Activated T-cell treated with anti-CD3 and anti-CD28 coated beads, Interleukin-2, amount 50 U/mL, for 72 hours (primary cell): Measurements from ENCODE around the gene ELOVL1. TPM values are rescaled to one million over a fixed set of nuclear protein-coding genes. Genes with fewer than 3 reads are reported as not detected.

Experiments
- ATAC-seq, 2 donors: fragments of 150-1000 bp; cut with Tn5 transposase; replicated peaks in 1 of 2; 2 replicates each; pipeline ENCODE4 v1.10.0; 2021; ENCODE audit warnings: moderate library complexity in 2 of 2, mild to moderate bottlenecking in 1 of 2
- DNase-seq, 2 donors: peaks; one replicate each; pipeline ENCODE4 v3.0.0; 2021 to 2022; ENCODE audit warnings: mixed read lengths in 1 of 2
- H3K27ac Mint-ChIP-seq: one replicate; pipeline ENCODE4 v1.8.0; 2022; ENCODE audit warnings: mild to moderate bottlenecking, moderate library complexity, mixed read lengths
- H3K27me3 Mint-ChIP-seq: one replicate; pipeline ENCODE4 v1.8.0; 2022; ENCODE audit warnings: low read depth, mixed read lengths
- H3K36me3 Mint-ChIP-seq, 2 donors: one replicate each; pipeline ENCODE4 v1.8.0; 2022; ENCODE audit warnings: mixed read lengths in 2 of 2, mild to moderate bottlenecking in 1 of 2; ENCODE audit not compliant: insufficient read depth in 2 of 2
- H3K4me1 Mint-ChIP-seq: one replicate; pipeline ENCODE4 v1.8.0; 2022; ENCODE audit warnings: low read depth, mixed read lengths
- H3K4me3 Mint-ChIP-seq, 2 donors: one replicate each; pipeline ENCODE4 v1.8.0; 2022; ENCODE audit warnings: mild to moderate bottlenecking in 2 of 2, mixed read lengths in 2 of 2, moderate library complexity in 2 of 2
- H3K9me3 Mint-ChIP-seq, 2 donors: one replicate each; pipeline ENCODE4 v1.8.0; 2022; ENCODE audit warnings: mixed read lengths in 2 of 2
- total RNA-seq, 2 donors: library from RNA; stranded (reverse); gene quantifications; one replicate each; pipeline ENCODE4 v1.2.3, GENCODE V29; 2022

The ELOVL1 gene
- total RNA-seq, 2 donors from 2014 or later, result 58.4 to 75.7 TPM

DNA sequence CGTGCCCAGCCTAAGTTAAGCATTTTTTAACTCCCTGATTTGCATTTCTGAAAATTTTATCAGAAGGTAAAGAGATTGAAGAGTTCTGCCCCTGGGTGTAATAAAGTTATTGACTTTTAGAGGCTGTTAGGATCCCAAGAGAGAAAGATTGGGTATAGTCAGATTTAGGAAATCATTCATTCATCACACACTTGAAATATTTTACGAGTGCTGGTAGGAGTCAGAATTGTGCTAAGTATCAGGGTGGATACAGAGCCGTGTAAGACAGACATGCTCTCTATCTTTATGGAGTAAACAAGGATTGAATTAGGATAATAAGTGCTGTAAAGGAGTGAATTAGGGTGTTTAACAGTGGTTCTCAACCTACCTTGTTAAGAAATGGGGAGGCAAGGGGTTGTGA lies 24.9 kb upstream of the ELOVL1 start:
- peaks cover 6 to 15% of the 10 kb centered on the region in 2 donors for H3K36me3 Mint-ChIP-seq
- H3K27me3 Mint-ChIP-seq, result no peaks in the 10 kb centered on the region
- peak overlapping the region; percentile 17 for H3K27ac Mint-ChIP-seq
- DNase-seq (no peak), ATAC-seq (no peak)
- H3K9me3 Mint-ChIP-seq, result no peaks in the 10 kb centered on the region
- peaks cover 42% of the 10 kb centered on the region for H3K4me1 Mint-ChIP-seq
- no peak overlapping the region for H3K4me3 Mint-ChIP-seq

DNA sequence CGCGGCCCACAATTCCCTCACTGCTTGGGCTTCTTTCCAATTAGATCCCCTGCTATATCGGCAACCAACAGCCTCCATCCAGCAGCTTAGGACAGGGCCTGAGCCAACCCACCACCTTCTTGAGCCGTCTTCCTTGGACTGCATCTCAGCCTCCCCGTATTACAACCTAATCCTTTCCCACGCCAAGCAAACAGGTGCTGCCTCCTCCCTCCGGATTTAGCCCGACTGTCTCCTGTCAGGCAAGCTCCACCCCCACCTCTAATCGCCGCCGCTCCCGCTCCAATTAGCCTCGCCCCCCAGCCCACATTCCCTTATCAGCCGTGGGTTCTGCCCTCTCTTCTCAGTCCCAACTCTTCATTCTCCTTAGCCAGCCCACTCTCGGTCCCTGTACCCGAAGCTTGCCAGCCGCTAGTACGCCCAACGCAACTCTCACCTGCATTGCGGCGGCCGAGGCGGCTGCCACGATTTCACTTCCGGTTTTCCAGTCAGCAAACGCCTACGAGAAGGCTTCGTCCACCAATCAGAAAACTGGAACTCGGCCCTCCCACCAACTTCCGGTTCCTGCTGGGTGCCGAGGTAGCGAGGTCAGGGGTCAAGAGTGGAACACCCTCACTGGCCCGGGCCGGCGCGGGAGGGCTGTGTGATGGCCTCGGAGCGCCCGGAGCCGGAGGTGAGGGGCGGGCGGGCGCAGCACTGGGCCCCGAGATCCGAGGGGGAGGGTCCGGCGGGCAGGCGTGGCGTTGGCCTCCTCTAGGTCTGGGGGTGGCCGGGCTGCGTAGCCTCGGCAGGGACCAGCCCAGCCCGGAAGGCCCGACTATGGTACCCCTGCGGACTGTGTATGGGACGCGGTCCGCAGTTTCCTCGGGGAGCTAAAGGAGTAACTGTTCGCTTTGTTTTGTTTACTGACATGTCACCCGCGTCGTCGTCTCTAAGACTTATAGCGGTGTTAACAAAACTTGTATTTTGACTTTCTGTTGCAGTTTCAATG lies 21.8 kb upstream of the ELOVL1 start, which contains the start of the genes MED8 and SZT2:
Gene MED8 (minus strand): TSS at position 475 of the 988 bp plus-strand sequence. CDS start 36 bp downstream, at position 439.
Gene SZT2 (plus strand): TSS at position 574 of the 988 bp plus-strand sequence. CDS start 70 bp downstream, at position 644.
- peak within 1 kb of the TSS; percentile 96 to 99 for H3K4me3 Mint-ChIP-seq
- peak; percentile 94 to 97 for DNase-seq
- no peaks in the 10 kb centered on the region for H3K27me3 Mint-ChIP-seq
- peaks cover 52% of the 10 kb centered on the region for H3K4me1 Mint-ChIP-seq
- H3K27ac Mint-ChIP-seq, result peak within 1 kb of the TSS; percentile 99
- H3K36me3 Mint-ChIP-seq, result peaks cover 14 to 30% of the 10 kb centered on the region in 2 donors
- H3K9me3 Mint-ChIP-seq, result no peaks in the 10 kb centered on the region
- ATAC-seq, result peak; percentile 99 to 100

GRCh38 chr1:43388613-43389012 lies 20.8 kb upstream of the ELOVL1 start:
- Mint-ChIP-seq H3K36me3 (peaks cover 14 to 30% of the 10 kb centered on the region in 2 donors), H3K4me3 (peak overlapping the region; percentile 96 to 99), H3K27ac (peak overlapping the region; percentile 99), H3K9me3 (no peaks in the 10 kb centered on the region), H3K4me1 (peaks cover 52% of the 10 kb centered on the region), H3K27me3 (no peaks in the 10 kb centered on the region)
- ATAC-seq, result no peak
- DNase-seq, result no peak

- Mint-ChIP-seq H3K4me3 (peak overlapping the region; percentile 96 to 99), H3K27ac (peak overlapping the region; percentile 99), H3K27me3 (no peaks in the 10 kb centered on the region), H3K9me3 (no peaks in the 10 kb centered on the region), H3K4me1 (peaks cover 52% of the 10 kb centered on the region), H3K36me3 (peaks cover 14 to 32% of the 10 kb centered on the region in 2 donors)
- no peak for ATAC-seq
- DNase-seq, result no peak
These were observed 20.3 kb upstream of the ELOVL1 start for GRCh38 chr1:43387976-43388599.

DNA sequence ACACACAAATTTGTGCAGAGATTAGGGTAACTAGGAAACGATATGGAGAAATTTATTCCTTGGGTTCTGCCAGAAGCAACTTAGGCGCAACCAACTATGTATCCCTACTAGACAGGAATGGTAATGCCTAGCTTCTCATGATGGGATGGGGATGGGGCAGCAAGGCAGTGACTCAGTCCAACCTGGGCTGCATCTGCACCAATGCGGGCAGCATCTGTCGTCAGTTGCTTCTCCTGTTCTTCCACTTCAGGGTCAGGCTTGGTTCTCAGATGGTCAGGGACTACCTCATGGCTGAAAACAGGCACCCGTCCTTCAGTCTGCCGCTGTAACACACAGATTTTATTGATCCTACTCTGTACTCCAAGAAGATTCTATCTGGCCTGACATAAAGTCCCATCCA lies 18.9 kb upstream of the ELOVL1 start:
- ATAC-seq, result no peak
- H3K27ac Mint-ChIP-seq, result no peak overlapping the region
- DNase-seq, result no peak
- no peaks in the 10 kb centered on the region for H3K27me3 Mint-ChIP-seq
- H3K4me1 Mint-ChIP-seq, result peaks cover 51% of the 10 kb centered on the region
- no peak overlapping the region for H3K4me3 Mint-ChIP-seq
- no peaks in the 10 kb centered on the region for H3K9me3 Mint-ChIP-seq
- peaks cover 14 to 35% of the 10 kb centered on the region in 2 donors for H3K36me3 Mint-ChIP-seq

DNA sequence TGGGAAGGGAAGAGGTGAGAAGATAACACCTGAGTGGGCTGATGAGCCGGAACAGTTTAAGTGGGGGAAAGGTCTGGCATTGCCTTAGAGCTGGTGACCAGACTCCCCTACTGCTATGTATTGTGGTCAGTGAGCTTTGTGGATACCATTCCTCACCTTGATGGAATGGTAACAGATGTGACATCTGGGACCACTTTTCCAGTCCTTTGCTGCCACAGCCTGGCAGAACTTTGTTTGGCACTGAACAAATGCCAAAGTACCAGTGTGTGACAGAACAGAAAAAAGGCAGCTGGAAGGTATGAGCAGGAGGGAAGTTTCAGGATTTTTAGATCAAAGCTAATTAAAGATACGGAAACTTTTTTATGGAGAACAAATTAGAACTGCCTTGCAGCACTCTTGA lies 15.6 kb upstream of the ELOVL1 start:
- DNase-seq (no peak), ATAC-seq (no peak)
- no peak overlapping the region for H3K4me3 Mint-ChIP-seq
- H3K4me1 Mint-ChIP-seq, result peaks cover 28% of the 10 kb centered on the region
- no peaks in the 10 kb centered on the region for H3K9me3 Mint-ChIP-seq
- peaks cover 8 to 34% of the 10 kb centered on the region in 2 donors for H3K36me3 Mint-ChIP-seq
- no peak overlapping the region for H3K27ac Mint-ChIP-seq
- no peaks in the 10 kb centered on the region for H3K27me3 Mint-ChIP-seq

DNA sequence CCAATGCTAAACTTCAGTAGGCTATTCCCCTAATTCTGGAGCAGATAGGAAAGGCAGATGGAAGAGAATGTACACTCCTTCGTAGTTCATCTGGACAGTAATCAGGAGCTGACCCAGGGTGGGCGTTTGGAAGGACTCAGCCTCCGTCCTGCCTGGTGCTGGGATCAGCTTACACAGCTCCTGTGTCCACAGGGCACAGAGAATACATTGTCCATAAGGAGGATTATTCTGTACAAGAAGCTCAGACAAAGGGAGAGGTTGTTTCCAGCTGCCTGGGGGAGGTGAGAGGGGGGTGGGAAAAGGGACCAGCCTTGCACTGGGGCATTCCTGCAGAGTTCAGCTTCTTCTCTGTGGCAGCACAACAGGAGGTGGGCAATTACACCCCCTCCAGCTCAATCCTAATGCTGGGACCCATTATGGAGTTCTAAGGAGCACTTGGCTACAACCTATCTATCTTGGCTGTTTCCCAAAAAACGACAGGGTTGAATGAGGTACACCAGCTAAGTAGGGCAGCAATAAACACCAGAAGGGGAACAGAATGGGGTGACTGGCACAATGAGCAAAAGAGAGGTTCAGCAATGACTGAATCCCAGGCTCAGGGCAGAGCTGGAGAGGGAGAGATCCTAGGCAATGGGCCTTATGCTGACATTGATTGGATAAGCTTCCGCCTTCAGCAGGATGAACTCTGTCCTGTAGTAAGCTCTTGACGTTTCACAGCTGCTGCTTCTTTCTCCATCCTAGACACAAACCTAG lies 14.4 kb upstream of the ELOVL1 start:
- peaks cover 17% of the 10 kb centered on the region for H3K4me1 Mint-ChIP-seq
- no peak overlapping the region for H3K27ac Mint-ChIP-seq
- H3K9me3 Mint-ChIP-seq, result no peaks in the 10 kb centered on the region
- peaks cover 8 to 33% of the 10 kb centered on the region in 2 donors for H3K36me3 Mint-ChIP-seq
- no peaks in the 10 kb centered on the region for H3K27me3 Mint-ChIP-seq
- DNase-seq, result no peak
- ATAC-seq, result no peak
- H3K4me3 Mint-ChIP-seq, result no peak overlapping the region

- Mint-ChIP-seq H3K36me3 (peaks cover 6 to 28% of the 10 kb centered on the region in 2 donors), H3K9me3 (no peaks in the 10 kb centered on the region), H3K4me1 (peaks cover 11% of the 10 kb centered on the region), H3K4me3 (no peak overlapping the region), H3K27ac (peak overlapping the region; percentile 55), H3K27me3 (no peaks in the 10 kb centered on the region)
- no peak for ATAC-seq
- no peak for DNase-seq
These were observed 13.8 kb upstream of the ELOVL1 start for GRCh38 chr1:43381612-43382011.

DNA sequence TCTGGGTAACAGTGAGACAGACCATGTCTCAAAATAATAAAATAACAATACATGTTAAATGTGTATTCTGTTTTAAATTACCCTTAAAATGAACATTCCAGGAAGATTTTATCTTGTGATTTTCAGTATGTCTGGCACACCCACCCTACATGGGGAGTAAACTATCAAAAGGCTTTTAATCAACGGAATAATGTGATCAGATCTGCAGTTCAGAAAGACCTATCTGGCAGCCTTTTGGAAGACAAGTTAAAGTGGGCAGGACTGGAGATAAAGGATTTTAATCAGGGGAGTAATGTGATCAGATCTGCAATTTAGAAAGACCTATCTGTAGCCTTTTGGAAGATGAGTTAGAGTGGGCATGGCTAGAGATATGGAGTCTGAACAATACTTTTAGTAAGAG lies 11.7 kb upstream of the ELOVL1 start:
- H3K36me3 Mint-ChIP-seq, result peaks cover 0 to 16% of the 10 kb centered on the region in 2 donors
- H3K9me3 Mint-ChIP-seq, result no peaks in the 10 kb centered on the region
- H3K27ac Mint-ChIP-seq, result no peak overlapping the region
- no peak for DNase-seq
- H3K4me1 Mint-ChIP-seq, result peaks cover 16% of the 10 kb centered on the region
- H3K27me3 Mint-ChIP-seq, result no peaks in the 10 kb centered on the region
- no peak for ATAC-seq
- H3K4me3 Mint-ChIP-seq, result no peak overlapping the region

DNA sequence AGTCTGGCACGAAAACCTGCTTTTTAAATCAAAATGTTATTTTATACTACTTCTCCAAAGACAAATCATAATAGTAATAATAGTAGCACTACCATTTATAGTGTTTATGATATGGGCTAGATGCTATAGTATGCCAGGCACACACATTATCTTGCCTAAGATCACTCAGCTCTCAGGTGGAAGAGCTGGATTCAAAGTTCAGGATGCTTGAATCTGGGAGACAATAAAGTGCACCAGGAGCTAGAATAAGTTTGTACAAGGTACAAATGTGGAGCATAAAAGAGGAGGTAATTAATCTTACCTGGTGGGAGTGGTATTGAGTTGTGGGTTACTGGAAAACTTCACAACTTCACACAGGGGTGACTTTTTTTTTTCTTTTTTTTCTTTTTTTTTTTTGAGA lies 10.0 kb upstream of the ELOVL1 start:
- Mint-ChIP-seq H3K4me1 (peaks cover 16% of the 10 kb centered on the region), H3K27me3 (no peaks in the 10 kb centered on the region), H3K36me3 (peaks cover 0 to 11% of the 10 kb centered on the region in 2 donors), H3K9me3 (no peaks in the 10 kb centered on the region), H3K27ac (no peak overlapping the region), H3K4me3 (no peak overlapping the region)
- DNase-seq (no peak), ATAC-seq (no peak)

DNA sequence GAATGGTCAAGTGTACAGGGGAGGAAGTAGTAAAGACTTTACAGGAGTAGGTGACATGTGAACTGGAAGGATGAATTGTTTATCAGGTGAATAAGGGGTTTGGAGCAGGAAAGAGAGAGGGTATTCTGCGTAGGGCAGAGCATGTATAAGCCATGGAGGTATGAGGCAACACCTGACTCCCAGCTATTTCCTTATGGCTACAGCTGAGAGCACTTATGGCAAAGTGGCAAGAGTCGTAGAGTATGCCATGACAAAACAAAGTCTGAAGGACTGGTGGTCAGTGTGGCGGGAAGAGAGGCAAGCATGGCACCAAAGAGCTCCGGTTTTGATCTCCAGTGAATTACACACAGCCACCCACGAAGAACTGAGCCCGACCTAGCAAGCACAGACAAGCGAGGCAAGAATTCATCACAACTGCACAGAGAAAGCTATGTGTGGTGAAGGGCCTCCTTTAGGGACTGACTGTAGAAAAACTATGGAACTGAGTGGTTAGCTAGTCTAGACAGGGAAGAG lies 9.0 kb upstream of the ELOVL1 start:
- H3K9me3 Mint-ChIP-seq, result no peaks in the 10 kb centered on the region
- DNase-seq (no peak), ATAC-seq (no peak)
- H3K4me1 Mint-ChIP-seq, result peaks cover 13% of the 10 kb centered on the region
- peaks cover 0 to 11% of the 10 kb centered on the region in 2 donors for H3K36me3 Mint-ChIP-seq
- no peak overlapping the region for H3K27ac Mint-ChIP-seq
- H3K4me3 Mint-ChIP-seq, result no peak overlapping the region
- no peaks in the 10 kb centered on the region for H3K27me3 Mint-ChIP-seq

DNA sequence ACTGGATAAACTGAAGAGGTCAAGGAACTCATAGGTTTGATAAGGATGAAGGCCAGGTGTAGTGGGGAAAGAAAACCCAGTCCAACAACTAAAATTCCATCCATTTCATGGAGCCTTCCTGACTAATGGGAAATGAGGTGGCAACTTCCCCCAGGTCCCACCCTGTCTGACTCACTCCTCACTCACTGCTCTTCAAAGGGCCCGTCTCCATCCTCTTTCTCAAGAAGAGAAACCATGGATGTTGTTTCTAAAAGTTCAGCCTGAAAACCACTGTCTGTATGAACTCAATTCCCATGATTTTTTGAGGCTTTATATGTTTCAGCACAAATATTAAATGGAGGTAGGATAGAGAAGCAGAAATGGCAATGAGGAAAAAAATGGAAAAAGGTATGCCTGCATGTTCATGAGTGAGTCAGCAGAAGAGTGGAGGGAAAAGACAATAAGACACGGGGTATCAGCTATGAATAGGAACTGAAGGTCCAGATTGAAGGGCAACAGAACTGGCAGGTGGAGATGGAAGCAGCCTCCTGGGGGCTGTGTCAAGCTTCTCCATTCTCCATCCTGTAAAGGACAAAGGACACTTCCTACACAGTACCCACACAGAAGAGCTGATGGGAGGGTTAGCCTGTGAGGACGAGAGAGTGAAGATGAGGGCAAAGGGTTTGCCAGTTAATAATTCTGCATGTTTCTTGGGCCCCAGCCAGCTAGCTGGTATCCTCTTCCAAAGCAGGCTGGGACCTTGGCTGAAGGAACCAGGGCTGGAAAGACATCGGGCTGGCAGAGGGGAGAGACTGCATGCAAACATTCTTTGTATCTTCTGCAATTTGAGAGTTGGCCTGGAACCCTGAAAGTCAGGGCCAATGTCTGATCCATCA lies 5.5 kb upstream of the ELOVL1 start:
- no peaks in the 10 kb centered on the region for H3K27me3 Mint-ChIP-seq
- no peak for ATAC-seq
- no peaks in the 10 kb centered on the region for H3K9me3 Mint-ChIP-seq
- H3K27ac Mint-ChIP-seq, result no peak overlapping the region
- H3K4me1 Mint-ChIP-seq, result peaks cover 21% of the 10 kb centered on the region
- no peak for DNase-seq
- H3K36me3 Mint-ChIP-seq, result peaks cover 0 to 1% of the 10 kb centered on the region in 2 donors
- no peak overlapping the region for H3K4me3 Mint-ChIP-seq
